ENCODE measurements around the gene SLC7A5. TPM values are rescaled to one million over a fixed set of nuclear protein-coding genes. Genes with fewer than 3 reads are reported as not detected.
A peak's percentile ranks its signal among the peaks of the same experiment; 100 is the strongest.
"Not testable (repeated sequence)": the region's sequence is repeated elsewhere in the genome, so short reads cannot be mapped to it uniquely, and the experiment has no call there.

SLC7A5 gene
- polyA plus RNA-seq, 6 donors from 2014 or later, result 0.56 to 2.2 (median 1.7) TPM

DNA sequence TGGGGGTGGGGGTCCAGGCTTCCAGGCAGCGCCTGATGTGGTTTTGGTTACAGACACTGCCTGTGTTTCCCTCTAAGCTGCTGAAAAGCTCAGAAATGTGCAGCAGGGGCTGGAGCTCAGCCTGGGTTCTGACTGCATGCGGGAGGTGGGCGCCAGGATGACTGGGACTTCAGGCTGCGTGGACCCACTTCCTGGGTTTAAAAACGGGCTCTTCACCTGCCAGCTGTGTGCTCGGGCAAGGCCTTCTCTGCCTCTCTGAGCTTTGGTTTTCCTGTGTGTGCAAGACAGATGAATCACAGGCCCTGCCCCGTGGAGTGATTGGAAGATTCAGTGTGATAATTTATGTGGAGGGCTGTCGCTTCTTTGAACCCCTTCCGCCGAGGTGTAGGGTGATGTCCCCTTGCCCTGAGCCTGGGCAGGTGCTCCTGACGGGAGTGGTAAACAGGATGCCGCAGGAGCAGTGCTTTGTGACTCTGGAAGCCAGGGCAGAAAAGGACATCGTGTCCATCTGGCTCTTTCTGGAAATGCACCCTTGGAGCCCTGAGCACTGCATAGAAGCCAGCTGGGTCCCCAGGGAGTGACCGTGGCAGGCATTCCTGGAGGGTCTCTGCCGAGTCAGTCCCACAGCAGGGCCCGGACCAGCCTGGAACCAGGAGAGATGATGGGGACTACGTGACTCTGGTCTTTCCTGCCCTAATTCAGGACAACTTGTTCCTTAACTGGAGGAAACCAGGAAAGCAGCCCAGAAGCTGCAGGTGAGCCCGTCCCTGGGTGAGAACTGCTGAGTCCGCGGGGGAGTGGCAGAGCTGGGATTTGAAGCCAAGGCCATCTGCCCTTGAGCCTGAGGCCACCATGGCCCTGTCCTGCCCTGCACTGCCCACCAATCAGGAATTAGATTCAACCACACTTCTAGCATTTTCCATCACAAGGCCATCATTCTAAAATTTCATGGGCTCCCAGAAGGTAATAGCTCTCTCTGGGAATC, 28.5 kb upstream of the SLC7A5 start:
- Mint-ChIP-seq H3K4me3 (peak overlapping the region in 1 of 8 donors; percentile 47), H3K4me1 (peaks cover 5 to 18% (median 9%) of the 10 kb centered on the region in 3 donors), H3K9me3 (no peaks in the 10 kb centered on the region), H3K27me3 (peaks cover 8 to 18% (median 16%) of the 10 kb centered on the region in 3 donors), H3K27ac (peak overlapping the region in 1 of 6 donors; percentile 15), H3K36me3 (no peaks in the 10 kb centered on the region)
- DNase-seq (no peak), ATAC-seq (ENCODE audit: low read depth in 2 of 2) (no peak)

DNA sequence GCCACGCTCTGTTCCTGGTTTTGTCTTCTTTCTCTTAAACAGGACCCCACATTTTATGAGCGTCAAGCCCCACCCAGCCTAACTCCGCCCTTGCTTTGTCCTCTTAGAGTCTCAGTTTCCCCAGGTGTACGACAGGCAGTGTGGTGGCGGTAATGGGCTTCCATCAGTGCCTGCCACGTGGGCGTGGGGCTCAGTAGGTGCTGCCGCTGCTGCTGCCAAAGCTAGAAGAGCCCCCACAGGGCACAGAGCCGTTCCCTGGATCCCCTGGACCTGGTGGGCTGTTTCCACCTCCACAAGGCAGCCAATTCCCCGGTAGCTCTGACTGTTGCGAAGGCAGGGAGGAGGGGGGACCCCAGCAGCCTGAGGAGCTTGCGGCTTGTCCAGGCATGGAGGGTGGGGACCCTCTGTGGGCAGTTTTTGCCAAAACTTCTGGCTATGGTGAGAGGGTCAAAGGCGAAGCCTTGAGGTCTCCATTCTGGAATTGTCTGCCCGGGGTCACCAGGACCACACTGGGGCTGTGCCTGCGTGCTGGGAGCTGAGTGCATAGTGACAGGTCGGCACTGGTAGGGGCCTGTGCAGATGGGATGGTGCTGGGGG, 27.7 kb upstream of the SLC7A5 start:
- DNase-seq; H3K9me3 Mint-ChIP-seq; H3K36me3 Mint-ChIP-seq; ATAC-seq (ENCODE audit: low read depth in 2 of 2); H3K4me3 Mint-ChIP-seq: not testable (repeated sequence)
- Mint-ChIP-seq H3K4me1 (peaks cover 5 to 18% (median 9%) of the 10 kb centered on the region in 3 donors), H3K27ac (peak overlapping the region in 2 of 6 donors; percentile 85 to 86), H3K27me3 (peaks cover 8 to 18% (median 16%) of the 10 kb centered on the region in 3 donors)

DNA sequence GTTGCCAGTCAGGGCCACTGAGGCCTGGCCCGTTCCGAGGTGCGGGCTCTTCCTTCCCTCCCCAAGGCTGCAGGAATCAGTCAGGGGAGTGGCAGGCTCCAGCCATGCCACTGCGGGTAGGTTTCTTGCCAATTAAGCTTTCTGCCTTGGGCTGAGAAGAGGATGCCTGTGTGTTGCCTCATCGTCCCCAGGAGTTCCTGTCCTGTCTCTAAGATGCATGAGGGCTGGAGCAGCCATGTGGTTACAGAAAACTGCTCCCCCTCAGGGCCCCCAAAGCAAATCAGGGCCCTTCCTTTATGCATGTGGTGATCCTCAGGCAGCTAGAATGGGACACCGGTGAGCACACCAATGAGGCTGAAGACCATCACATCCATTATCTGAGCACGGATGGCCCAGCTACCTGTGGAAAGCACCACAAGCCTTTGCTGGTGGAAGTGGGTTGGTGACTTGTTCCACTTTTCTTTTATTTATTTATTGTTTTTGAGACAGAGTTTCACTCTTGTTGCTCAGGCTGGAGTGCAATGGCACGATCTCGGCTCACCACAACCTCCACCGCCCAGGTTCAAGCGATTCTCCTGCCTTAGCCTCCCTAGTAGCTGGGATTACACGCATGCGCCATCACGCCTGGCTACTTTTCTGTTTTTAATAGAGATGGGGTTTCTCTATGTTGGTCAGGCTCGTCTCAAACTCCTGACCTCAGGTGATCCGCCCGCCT, 27.0 kb upstream of the SLC7A5 start:
- H3K4me3 Mint-ChIP-seq, H3K9me3 Mint-ChIP-seq, DNase-seq, H3K36me3 Mint-ChIP-seq: not testable (repeated sequence)
- peaks cover 8 to 18% (median 16%) of the 10 kb centered on the region in 3 donors for H3K27me3 Mint-ChIP-seq
- peaks cover 5 to 18% (median 9%) of the 10 kb centered on the region in 3 donors for H3K4me1 Mint-ChIP-seq
- peak overlapping the region in 2 of 6 donors; percentile 85 to 86 for H3K27ac Mint-ChIP-seq
- peak; percentile 93 to 97 for ATAC-seq (ENCODE audit: low read depth in 2 of 2)

DNA sequence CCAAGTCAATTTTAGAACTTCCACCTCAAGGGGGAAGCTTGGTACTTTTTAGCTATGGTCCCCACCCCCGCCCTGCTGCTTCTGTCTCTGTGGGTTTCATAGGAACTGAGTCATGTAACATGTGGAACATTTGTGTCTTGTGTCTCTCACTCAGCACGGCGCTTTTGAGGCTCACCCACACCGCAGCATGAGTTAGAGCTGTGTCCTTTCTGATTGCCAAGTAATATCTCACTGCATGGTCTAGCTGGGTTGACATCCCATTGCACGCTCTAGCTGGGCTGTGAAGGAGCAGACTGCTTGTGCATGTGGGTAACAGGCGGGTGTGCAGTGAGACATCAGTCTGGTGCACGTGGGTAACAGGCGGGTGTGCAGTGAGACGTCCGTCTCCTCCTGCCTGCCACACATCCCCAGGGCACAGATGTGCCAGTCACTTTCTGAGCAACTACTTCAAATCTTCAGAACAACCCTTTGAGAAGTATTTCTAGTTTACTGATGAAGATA, 26.4 kb upstream of the SLC7A5 start:
- H3K27ac Mint-ChIP-seq, result peak overlapping the region in 2 of 6 donors; percentile 6 to 90
- no peaks in the 10 kb centered on the region for H3K36me3 Mint-ChIP-seq
- DNase-seq (no peak), ATAC-seq (ENCODE audit: low read depth in 2 of 2) (peak; percentile 42 to 49)
- peak overlapping the region in 1 of 8 donors; percentile 42 for H3K4me3 Mint-ChIP-seq
- peaks cover 5 to 18% (median 9%) of the 10 kb centered on the region in 3 donors for H3K4me1 Mint-ChIP-seq
- no peaks in the 10 kb centered on the region for H3K9me3 Mint-ChIP-seq
- H3K27me3 Mint-ChIP-seq, result peaks cover 8 to 18% (median 16%) of the 10 kb centered on the region in 3 donors

DNA sequence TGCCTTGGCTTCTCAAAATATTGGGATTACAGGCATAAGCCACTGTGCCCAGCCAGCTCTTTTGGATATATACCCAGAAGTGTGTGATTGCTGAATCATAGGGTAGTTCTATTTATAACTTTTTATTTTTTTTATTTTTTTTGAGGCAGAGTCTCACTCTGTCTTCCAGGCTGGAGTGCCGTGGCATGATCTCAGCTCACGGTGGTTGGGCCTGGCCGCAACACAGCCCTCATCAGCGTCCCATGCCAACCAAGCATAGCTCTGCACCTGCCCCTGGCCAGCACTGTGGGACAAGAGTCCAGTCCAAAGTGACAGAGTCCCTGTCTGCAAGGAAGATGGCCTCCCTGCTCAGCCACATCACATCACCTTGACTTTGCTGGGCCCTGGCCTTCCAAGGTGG, 24.7 kb upstream of the SLC7A5 start:
- Mint-ChIP-seq H3K27me3 (peaks cover 4 to 18% (median 16%) of the 10 kb centered on the region in 3 donors), H3K4me1 (peaks cover 5 to 18% (median 9%) of the 10 kb centered on the region in 3 donors)
- not testable (repeated sequence) for H3K36me3 Mint-ChIP-seq; H3K9me3 Mint-ChIP-seq; ATAC-seq (ENCODE audit: low read depth in 2 of 2); H3K4me3 Mint-ChIP-seq; DNase-seq; H3K27ac Mint-ChIP-seq

DNA sequence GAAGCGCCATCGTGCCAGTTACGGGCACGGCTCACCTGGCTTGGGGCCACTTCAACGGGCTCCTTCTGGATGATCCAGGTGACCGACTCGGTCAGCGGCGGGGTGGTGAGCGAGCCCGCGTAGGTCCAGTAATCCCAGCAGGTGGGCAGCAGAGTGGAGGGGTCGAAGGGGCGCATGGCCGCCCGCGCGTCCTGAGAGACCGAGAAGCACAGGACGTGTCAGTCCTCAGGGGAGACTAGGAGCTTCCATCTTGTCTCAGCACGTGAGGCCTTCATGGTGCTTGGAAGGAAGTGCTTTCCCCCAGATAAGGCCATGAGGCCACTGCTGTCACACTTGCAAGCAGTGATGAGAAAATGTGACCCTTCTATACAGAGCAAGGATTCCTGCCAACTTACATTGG, 22.5 kb upstream of the SLC7A5 start:
- Mint-ChIP-seq H3K27ac (no peak overlapping the region), H3K4me3 (no peak overlapping the region), H3K9me3 (peaks cover 0 to 4% (median 0%) of the 10 kb centered on the region in 7 donors), H3K4me1 (peaks cover 5 to 13% (median 9%) of the 10 kb centered on the region in 3 donors), H3K36me3 (no peaks in the 10 kb centered on the region), H3K27me3 (peaks cover 2 to 9% (median 3%) of the 10 kb centered on the region in 3 donors)
- DNase-seq (no peak), ATAC-seq (ENCODE audit: low read depth in 2 of 2) (no peak)

DNA sequence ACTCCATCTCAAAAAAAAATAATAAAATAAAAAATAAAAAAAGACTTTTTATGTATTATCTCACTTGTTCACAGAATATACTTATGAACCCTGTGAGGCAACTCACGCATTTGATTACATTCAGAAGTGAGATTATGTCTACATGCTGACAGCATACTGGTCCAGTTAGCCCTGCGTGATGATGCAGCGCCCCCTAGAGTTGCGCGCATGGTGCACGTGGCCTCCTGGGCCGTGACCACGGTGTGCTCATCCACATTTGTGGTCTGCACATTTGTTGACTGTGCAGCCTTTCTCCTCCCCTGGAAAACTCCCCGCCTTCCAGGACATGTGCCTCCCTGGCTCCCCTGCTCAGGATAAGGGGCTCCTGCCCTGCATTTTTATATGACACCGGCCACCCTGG, 20.5 kb upstream of the SLC7A5 start:
- H3K36me3 Mint-ChIP-seq; H3K27ac Mint-ChIP-seq; DNase-seq; H3K27me3 Mint-ChIP-seq; H3K9me3 Mint-ChIP-seq; H3K4me1 Mint-ChIP-seq; H3K4me3 Mint-ChIP-seq; ATAC-seq (ENCODE audit: low read depth in 2 of 2): not testable (repeated sequence)

DNA sequence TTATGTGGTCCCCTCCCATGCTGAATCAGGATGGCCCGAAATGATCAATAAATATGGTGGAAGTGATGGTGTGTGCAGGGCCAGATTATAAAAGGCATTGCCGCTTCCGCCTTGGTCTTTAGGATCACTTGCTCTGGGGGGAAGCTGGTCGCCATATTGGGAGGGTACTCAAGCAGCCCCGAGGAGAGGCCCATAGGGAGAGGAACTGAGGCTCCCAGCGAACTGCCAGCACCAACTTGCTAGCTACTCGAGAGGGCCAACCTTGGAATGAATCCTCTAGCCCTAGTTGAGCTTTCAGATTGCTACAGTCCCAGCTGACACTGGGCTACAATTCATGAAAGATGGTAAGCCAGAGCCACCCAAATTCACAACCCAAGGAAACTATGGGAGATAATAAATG, 19.0 kb upstream of the SLC7A5 start:
- H3K36me3 Mint-ChIP-seq; H3K9me3 Mint-ChIP-seq; H3K27me3 Mint-ChIP-seq; ATAC-seq (ENCODE audit: low read depth in 2 of 2); H3K4me1 Mint-ChIP-seq; DNase-seq; H3K4me3 Mint-ChIP-seq: not testable (repeated sequence)
- peak overlapping the region in 1 of 6 donors; percentile 15 for H3K27ac Mint-ChIP-seq

DNA sequence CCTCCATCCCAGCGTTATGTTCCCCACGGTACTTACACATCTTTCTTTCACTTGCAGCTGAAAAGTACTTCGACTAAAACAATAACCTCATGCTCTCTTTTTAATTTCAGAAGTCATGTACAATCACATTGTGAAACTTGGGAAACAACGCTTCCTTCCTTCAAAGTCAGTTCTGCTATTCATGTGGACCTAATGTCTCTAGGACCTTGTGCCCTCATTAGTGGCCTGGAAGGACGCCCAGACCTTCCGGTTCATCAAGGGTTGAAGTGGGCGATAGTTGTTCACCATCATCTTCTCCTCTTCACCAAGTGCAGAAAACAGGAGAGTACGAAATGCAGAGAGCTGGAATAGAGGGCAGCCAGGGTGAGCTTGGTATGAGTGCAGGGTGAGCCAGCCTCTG, 18.6 kb upstream of the SLC7A5 start:
- DNase-seq, result not testable (repeated sequence)

DNA sequence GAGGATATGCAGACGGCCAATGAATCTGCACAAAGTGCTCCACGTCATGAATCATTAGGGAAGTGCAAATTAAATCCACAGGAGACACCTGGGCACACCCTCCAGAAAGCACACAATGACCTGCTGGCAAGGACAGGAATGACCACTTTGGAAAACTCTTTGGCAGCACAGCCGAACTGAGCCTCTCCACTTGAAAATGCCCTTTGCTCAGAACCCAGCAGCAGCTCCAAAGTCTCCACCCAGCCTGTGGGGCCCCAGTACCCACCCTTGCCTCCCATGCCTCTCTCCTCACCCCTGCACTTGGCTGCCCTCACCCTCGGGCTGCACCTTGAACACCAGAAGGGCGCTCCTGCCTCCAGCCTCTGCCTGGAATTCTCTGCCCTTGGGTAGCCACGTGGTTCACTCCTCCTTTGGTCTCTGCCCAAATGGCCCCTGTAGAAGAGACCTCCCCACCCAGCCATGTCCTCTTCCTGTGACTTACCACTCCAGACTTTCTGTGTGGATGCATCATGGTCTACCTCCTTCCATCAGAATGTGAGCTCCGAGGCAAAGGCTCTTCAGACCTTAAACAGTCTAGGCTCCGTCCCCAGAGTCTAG, 16.2 kb upstream of the SLC7A5 start:
- H3K4me1 Mint-ChIP-seq; ATAC-seq (ENCODE audit: low read depth in 2 of 2); H3K9me3 Mint-ChIP-seq; H3K36me3 Mint-ChIP-seq; DNase-seq; H3K27ac Mint-ChIP-seq; H3K4me3 Mint-ChIP-seq: not testable (repeated sequence)
- peaks cover 0 to 28% (median 21%) of the 10 kb centered on the region in 3 donors for H3K27me3 Mint-ChIP-seq

More for the DNA sequence above, 18.6 kb upstream of the SLC7A5 start:
- H3K36me3 Mint-ChIP-seq; H3K9me3 Mint-ChIP-seq; H3K4me1 Mint-ChIP-seq; H3K27me3 Mint-ChIP-seq; H3K4me3 Mint-ChIP-seq; ATAC-seq (ENCODE audit: low read depth in 2 of 2): not testable (repeated sequence)
- peak overlapping the region in 1 of 6 donors; percentile 56 for H3K27ac Mint-ChIP-seq

DNA sequence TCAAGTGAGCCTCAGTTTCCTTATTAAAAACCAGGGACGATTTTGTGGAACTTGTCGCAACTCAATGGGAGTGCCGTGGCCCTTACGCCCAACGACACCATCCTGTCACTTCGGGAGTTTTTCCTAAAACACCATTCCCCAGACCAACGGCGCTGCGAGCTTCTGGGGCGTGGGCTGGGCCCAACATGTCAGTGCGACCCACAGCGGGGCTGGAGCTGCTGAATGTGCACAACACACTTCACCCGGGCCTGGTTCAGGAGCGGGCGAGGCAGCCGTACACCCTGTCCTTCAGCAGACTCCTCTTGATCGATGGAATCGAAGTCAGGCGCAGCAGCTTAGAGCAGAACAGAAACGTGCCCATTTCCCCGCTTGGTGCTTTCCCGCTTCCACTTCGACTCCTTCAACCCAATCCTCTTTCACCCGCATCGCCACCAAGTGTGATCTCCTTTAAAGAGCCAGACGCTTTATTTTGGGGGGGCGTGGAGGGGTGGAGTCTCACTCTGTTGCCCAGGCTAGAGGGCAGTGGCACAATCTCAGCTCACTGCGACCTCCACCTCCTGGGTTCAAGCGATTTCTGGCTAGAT, 13.2 kb upstream of the SLC7A5 start:
- Mint-ChIP-seq H3K4me1 (peaks cover 0 to 3% (median 0%) of the 10 kb centered on the region in 3 donors), H3K36me3 (no peaks in the 10 kb centered on the region), H3K9me3 (no peaks in the 10 kb centered on the region), H3K27ac (no peak overlapping the region), H3K27me3 (peaks cover 0 to 32% (median 31%) of the 10 kb centered on the region in 3 donors), H3K4me3 (no peak overlapping the region)
- ATAC-seq (ENCODE audit: low read depth in 2 of 2) (no peak), DNase-seq (no peak)

DNA sequence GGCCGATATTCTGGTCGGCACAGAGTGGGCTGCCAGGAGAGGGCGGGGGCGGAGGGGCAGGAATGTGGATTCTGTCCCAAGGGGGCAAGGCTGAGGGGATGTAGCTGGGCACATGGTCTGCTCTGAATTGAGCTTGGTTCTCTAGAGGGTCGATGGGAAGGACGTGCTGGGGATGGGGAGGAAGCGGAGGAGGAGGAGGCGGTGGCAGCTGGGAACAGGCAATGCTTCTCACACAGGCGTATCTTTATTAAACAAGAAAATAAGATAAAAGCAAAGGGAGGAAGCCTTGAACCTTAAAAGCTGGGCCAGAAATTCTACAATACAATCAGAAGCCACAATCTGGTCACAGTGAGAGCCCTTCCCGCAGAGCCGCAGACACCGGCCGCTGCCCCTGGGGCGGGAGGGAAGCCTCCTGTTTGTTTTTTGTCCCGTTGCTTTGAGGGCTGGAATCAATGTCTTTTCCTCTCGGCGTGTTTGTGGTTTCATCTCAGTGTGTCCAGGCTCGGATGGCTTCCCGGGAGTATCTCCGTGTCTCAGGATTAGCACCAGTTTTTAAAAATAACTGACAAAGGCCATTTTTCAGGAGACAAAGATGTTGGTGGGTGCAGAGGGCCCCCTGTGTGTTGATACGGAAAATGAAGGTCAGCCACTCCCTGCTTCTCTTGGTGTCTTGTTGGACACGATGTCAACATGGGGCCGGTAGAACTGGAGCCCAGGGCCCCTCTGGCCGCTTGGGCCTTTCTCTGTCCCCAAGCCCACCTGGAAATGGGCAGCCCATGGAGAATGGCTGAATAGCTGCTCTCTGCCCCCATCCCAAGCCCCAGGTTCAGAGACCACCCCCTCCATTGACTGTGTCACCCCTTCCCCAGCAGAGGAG, 12.3 kb upstream of the SLC7A5 start:
- Mint-ChIP-seq H3K4me1 (peaks cover 0 to 3% (median 0%) of the 10 kb centered on the region in 3 donors), H3K27ac (no peak overlapping the region), H3K36me3 (no peaks in the 10 kb centered on the region), H3K27me3 (peaks cover 0 to 32% (median 31%) of the 10 kb centered on the region in 3 donors), H3K4me3 (no peak overlapping the region), H3K9me3 (no peaks in the 10 kb centered on the region)
- ATAC-seq (ENCODE audit: low read depth in 2 of 2) (no peak), DNase-seq (no peak)
